H9 (cell line): ENCODE measurements around the gene ANO9. TPM values are rescaled to one million over a fixed set of nuclear protein-coding genes. Genes with fewer than 3 reads are reported as not detected.

ENCODE experiments used
- DNase-seq: peaks from one replicate; pipeline ENCODE4 v3.0.0-alpha.2; 2017
- H2AFZ ChIP-seq: one replicate; pipeline ENCODE4 v1.6.1; 2013; ENCODE audit warnings: mild to moderate bottlenecking, low read length, control low read depth, moderate library complexity
- H2AK5ac ChIP-seq: 2 replicates; pipeline ENCODE4 v1.6.1; 2013; ENCODE audit warnings: low read length, control low read depth, mixed read lengths; ENCODE audit not compliant: insufficient read length
- H2BK120ac ChIP-seq: one replicate; pipeline ENCODE4 v1.6.1; 2013; ENCODE audit warnings: low read depth, mild to moderate bottlenecking, low read length, control low read depth, inconsistent platforms; ENCODE audit not compliant: poor library complexity, severe bottlenecking
- H2BK12ac ChIP-seq: 2 replicates; pipeline ENCODE4 v1.6.1; 2013; ENCODE audit warnings: low read length, control low read depth, mixed read lengths, low read depth; ENCODE audit not compliant: insufficient read length
- H2BK15ac ChIP-seq: 2 replicates; pipeline ENCODE4 v1.6.1; 2013; ENCODE audit warnings: low read depth, low read length, control low read depth
- H2BK20ac ChIP-seq: one replicate; pipeline ENCODE4 v1.6.1; 2013; ENCODE audit warnings: low read depth, mild to moderate bottlenecking, low read length, control low read depth, inconsistent platforms; ENCODE audit not compliant: poor library complexity, severe bottlenecking
- H2BK5ac ChIP-seq: 2 replicates; pipeline ENCODE4 v1.6.1; 2013; ENCODE audit warnings: low read length, control low read depth, mixed read lengths; ENCODE audit not compliant: insufficient read length
- H3K14ac ChIP-seq: 2 replicates; pipeline ENCODE4 v1.6.1; 2013; ENCODE audit warnings: low read length, control low read depth; ENCODE audit not compliant: insufficient read depth
- H3K18ac ChIP-seq: 2 replicates; pipeline ENCODE4 v1.6.1; 2013; ENCODE audit warnings: low read depth, mild to moderate bottlenecking, mixed read lengths, low read length, control low read depth; ENCODE audit not compliant: insufficient read length
- H3K23ac ChIP-seq: 2 replicates; pipeline ENCODE4 v1.6.1; 2013; ENCODE audit warnings: low read length, control low read depth, mixed read lengths, low read depth; ENCODE audit not compliant: insufficient read length
- H3K23me2 ChIP-seq: 2 replicates; pipeline ENCODE4 v1.6.1; 2013; ENCODE audit warnings: low read depth, mild to moderate bottlenecking, mixed read lengths, low read length, control low read depth; ENCODE audit not compliant: insufficient read length, poor library complexity, severe bottlenecking
- H3K27ac ChIP-seq: 2 replicates; pipeline ENCODE4 v1.5.1; 2013; ENCODE audit warnings: low read length, control low read depth, mixed read lengths, low read depth; ENCODE audit not compliant: insufficient read length
- H3K27me3 ChIP-seq: 2 replicates; pipeline ENCODE4 v1.6.1; 2013; ENCODE audit warnings: low read length, control low read depth, inconsistent platforms; ENCODE audit not compliant: insufficient read depth
- H3K4ac ChIP-seq: 2 replicates; pipeline ENCODE4 v1.6.1; 2013; ENCODE audit warnings: low read depth, mild to moderate bottlenecking, control low read depth, inconsistent platforms, low read length, moderate library complexity
- H3K4me1 ChIP-seq: 2 replicates; pipeline ENCODE4 v1.6.1; 2013; ENCODE audit warnings: low read length, control low read depth, inconsistent platforms; ENCODE audit not compliant: insufficient read depth
- H3K4me2 ChIP-seq: 2 replicates; pipeline ENCODE4 v1.6.1; 2013; ENCODE audit warnings: low read length, control low read depth, mixed read lengths; ENCODE audit not compliant: insufficient read length, insufficient read depth
- H3K56ac ChIP-seq: 2 replicates; pipeline ENCODE4 v1.6.1; 2013; ENCODE audit warnings: low read depth, mild to moderate bottlenecking, mixed read lengths, low read length, control low read depth; ENCODE audit not compliant: insufficient read length
- H3K79me1 ChIP-seq: 2 replicates; pipeline ENCODE4 v1.6.1; 2013; ENCODE audit warnings: low read depth, mild to moderate bottlenecking, moderate library complexity, low read length, control low read depth, inconsistent platforms; ENCODE audit not compliant: insufficient read depth, poor library complexity, severe bottlenecking
- H3K79me2 ChIP-seq: 2 replicates; pipeline ENCODE4 v1.6.1; 2013; ENCODE audit warnings: low read length, control low read depth, inconsistent platforms; ENCODE audit not compliant: insufficient read depth
- H3K9ac ChIP-seq: 2 replicates; pipeline ENCODE4 v1.6.1; 2013; ENCODE audit warnings: low read length, control low read depth, mixed read lengths; ENCODE audit not compliant: insufficient read length; ENCODE audit errors: extremely low read depth
- H3K9me3 ChIP-seq: one replicate; pipeline ENCODE4 v1.6.1; 2013; ENCODE audit warnings: low read depth, low read length, inconsistent platforms; ENCODE audit not compliant: control insufficient read depth
- H3T11ph ChIP-seq: one replicate; pipeline ENCODE4 v1.6.1; 2013; ENCODE audit warnings: mild to moderate bottlenecking, low read length, control low read depth, inconsistent platforms
- H4K20me1 ChIP-seq: one replicate; pipeline ENCODE4 v1.6.1; 2013; ENCODE audit not compliant: control insufficient read depth, insufficient read length, insufficient read depth
- H4K5ac ChIP-seq: 2 replicates; pipeline ENCODE4 v1.6.1; 2013; ENCODE audit warnings: low read depth, mild to moderate bottlenecking, mixed read lengths, low read length, control low read depth; ENCODE audit not compliant: insufficient read length
- H4K8ac ChIP-seq: replicated peaks from 2 replicates; pipeline ENCODE4 v1.6.1; 2013; ENCODE audit warnings: low read length, control low read depth, mixed read lengths, low read depth; ENCODE audit not compliant: insufficient read length
- H4K91ac ChIP-seq: 2 replicates; pipeline ENCODE4 v1.6.1; 2013; ENCODE audit warnings: low read depth, mild to moderate bottlenecking, moderate library complexity, mixed read lengths, low read length, control low read depth; ENCODE audit not compliant: insufficient read length
- H3K27ac Mint-ChIP-seq, 3 experiments: 2 replicates in 2 of 3; 3 replicates in 1 of 3; pipeline ENCODE4 v1.8.0; 2020 to 2021; ENCODE audit warnings: mixed read lengths in 3 of 3, mild to moderate bottlenecking in 1 of 3, moderate library complexity in 1 of 3
- H3K27me3 Mint-ChIP-seq: 2 replicates; pipeline ENCODE4 v1.8.0; 2021; ENCODE audit warnings: low read depth, mild to moderate bottlenecking, moderate library complexity, mixed read lengths
- H3K36me3 Mint-ChIP-seq, 3 experiments: 2 replicates in 2 of 3; 3 replicates in 1 of 3; pipeline ENCODE4 v1.8.0; 2020 to 2021; ENCODE audit warnings: low read depth in 3 of 3, mixed read lengths in 3 of 3; ENCODE audit not compliant: insufficient read depth in 1 of 3
- H3K4me1 Mint-ChIP-seq, 2 experiments: 2 replicates each; pipeline ENCODE4 v1.8.0; 2020; ENCODE audit warnings: mixed read lengths in 2 of 2
- H3K4me3 Mint-ChIP-seq, 2 experiments: 2 replicates in 1 of 2; 3 replicates in 1 of 2; pipeline ENCODE4 v1.8.0; 2020 to 2021; ENCODE audit warnings: mild to moderate bottlenecking in 2 of 2, mixed read lengths in 2 of 2, moderate library complexity in 1 of 2
- H3K9me3 Mint-ChIP-seq, 2 experiments: 2 replicates in 1 of 2; 3 replicates in 1 of 2; pipeline ENCODE4 v1.8.0; 2020; ENCODE audit warnings: mild to moderate bottlenecking in 2 of 2, mixed read lengths in 2 of 2, moderate library complexity in 1 of 2
- WGBS: extraction: QIAGEN DNeasy Blood & Tissue Kit; methylation state at CpG from one replicate; pipeline ENCODE4 v1.1.7; 2013; ENCODE audit warnings: missing lambda C conversion rate, low lambda C conversion rate, mixed read lengths; ENCODE audit not compliant: insufficient read length; ENCODE audit errors: extremely low coverage; 5-methylcytosine and 5-hydroxymethylcytosine counted together
- total RNA-seq: library from RNA; stranded (reverse); gene quantifications from 2 replicates; pipeline ENCODE4 v1.2.1, GENCODE V29; 2021
- TF ChIP-seq, protein P1 (sequence below): fragments of 200-600 bp; sonication (generic); conservative IDR thresholded peaks from 3 replicates; pipeline ENCODE4 v1.8.0; 2021; ENCODE audit warnings: antibody characterized with exemption, mild to moderate bottlenecking

ANO9 gene
- total RNA-seq, 1 experiment from 2014 or later, result 13.1 TPM

DNA sequence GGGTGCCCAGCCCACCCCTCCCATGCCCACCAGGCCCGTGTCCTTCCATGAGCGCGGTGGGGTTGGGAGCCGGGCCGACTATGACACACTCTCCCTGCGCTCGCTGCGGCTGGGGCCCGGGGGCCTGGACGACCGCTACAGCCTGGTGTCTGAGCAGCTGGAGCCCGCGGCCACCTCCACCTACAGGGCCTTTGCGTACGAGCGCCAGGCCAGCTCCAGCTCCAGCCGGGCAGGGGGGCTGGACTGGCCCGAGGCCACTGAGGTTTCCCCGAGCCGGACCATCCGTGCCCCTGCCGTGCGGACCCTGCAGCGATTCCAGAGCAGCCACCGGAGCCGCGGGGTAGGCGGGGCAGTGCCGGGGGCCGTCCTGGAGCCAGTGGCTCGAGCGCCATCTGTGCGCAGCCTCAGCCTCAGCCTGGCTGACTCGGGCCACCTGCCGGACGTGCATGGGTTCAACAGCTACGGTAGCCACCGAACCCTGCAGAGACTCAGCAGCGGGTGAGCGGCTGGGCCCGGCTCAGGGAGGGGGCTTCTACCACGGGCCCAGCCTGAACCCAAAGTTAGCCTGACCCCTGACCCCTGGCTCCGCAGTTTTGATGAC is 44.8 kb downstream of the ANO9 start:
- H3K36me3 Mint-ChIP-seq, result peaks cover 2 to 18% (median 18%) of the 10 kb centered on the region in 3 experiments; a peak in 5 of 7 replicates
- Histone ChIP-seq H4K91ac (no peak overlapping the region), H2AK5ac (no peak overlapping the region), H2AFZ (no peak overlapping the region), H3K56ac (no peak overlapping the region), H3K27me3 (no peaks in the 10 kb centered on the region), H4K20me1 (peaks cover 2% of the 10 kb centered on the region), H3K14ac (no peak overlapping the region), H2BK5ac (no peak overlapping the region), H2BK15ac (no peak overlapping the region; the same call in 1 of the 2 replicates), H3K23me2 (no peaks in the 10 kb centered on the region), H3K18ac (no peak overlapping the region), H2BK120ac (no peak overlapping the region), H3K9me3 (no peaks in the 10 kb centered on the region), H3K4ac (no peak overlapping the region), H3K27ac (no peak overlapping the region), H3K9ac (no peak overlapping the region), H3K23ac (no peak overlapping the region), H2BK20ac (no peak overlapping the region), H2BK12ac (no peak overlapping the region), H3K79me1 (no peaks in the 10 kb centered on the region), H3K79me2 (no peaks in the 10 kb centered on the region), H4K8ac (no peak overlapping the region), H3K4me2 (no peak overlapping the region), H3T11ph (no peak overlapping the region), H4K5ac (no peak overlapping the region), H3K4me1 (no peaks in the 10 kb centered on the region)
- no peak for DNase-seq
- TF ChIP-seq, protein P1, sequence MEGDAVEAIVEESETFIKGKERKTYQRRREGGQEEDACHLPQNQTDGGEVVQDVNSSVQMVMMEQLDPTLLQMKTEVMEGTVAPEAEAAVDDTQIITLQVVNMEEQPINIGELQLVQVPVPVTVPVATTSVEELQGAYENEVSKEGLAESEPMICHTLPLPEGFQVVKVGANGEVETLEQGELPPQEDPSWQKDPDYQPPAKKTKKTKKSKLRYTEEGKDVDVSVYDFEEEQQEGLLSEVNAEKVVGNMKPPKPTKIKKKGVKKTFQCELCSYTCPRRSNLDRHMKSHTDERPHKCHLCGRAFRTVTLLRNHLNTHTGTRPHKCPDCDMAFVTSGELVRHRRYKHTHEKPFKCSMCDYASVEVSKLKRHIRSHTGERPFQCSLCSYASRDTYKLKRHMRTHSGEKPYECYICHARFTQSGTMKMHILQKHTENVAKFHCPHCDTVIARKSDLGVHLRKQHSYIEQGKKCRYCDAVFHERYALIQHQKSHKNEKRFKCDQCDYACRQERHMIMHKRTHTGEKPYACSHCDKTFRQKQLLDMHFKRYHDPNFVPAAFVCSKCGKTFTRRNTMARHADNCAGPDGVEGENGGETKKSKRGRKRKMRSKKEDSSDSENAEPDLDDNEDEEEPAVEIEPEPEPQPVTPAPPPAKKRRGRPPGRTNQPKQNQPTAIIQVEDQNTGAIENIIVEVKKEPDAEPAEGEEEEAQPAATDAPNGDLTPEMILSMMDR, result no peak
- peaks cover 2 to 9% of the 10 kb centered on the region in 2 experiments for H3K4me1 Mint-ChIP-seq
- H3K9me3 Mint-ChIP-seq, result peaks cover 10 to 16% of the 10 kb centered on the region in 2 experiments
- no peak overlapping the region for H3K4me3 Mint-ChIP-seq
- H3K27me3 Mint-ChIP-seq, result no peaks in the 10 kb centered on the region
- H3K27ac Mint-ChIP-seq, result no peak overlapping the region
- no CpG with 5 or more reads among the region's 43 CpGs for WGBS
